CD4-positive, alpha-beta T cell treated with Interleukin-15 for 4 hours (primary cell): ENCODE results near the gene PAOX.
A peak's percentile ranks its signal among the peaks of the same experiment; 100 is the strongest.
"Not testable (repeated sequence)": the region's sequence is repeated elsewhere in the genome, so short reads cannot be mapped to it uniquely, and the experiment has no call there.

Experiments used
- DNase-seq: peaks from one replicate; pipeline ENCODE4 v3.0.0-alpha.2; 2020; ENCODE audit warnings: low spot score

Gene PAOX

GRCh38 chr10:133405844-133406527, 26.9 kb downstream of the PAOX start:
- no peak for DNase-seq

GRCh38 chr10:133411523-133412380, 32.7 kb downstream of the PAOX start:
- no peak for DNase-seq

GRCh38 chr10:133412381-133412711, 33.3 kb downstream of the PAOX start:
- no peak for DNase-seq

GRCh38 chr10:133414401-133414800, 35.3 kb downstream of the PAOX start:
- not testable (repeated sequence) for DNase-seq

GRCh38 chr10:133415752-133416151, 36.7 kb downstream of the PAOX start:
- DNase-seq: no peak

GRCh38 chr10:133418289-133418993, 39.4 kb downstream of the PAOX start:
- DNase-seq: no peak

GRCh38 chr10:133419211-133419950, 40.3 kb downstream of the PAOX start:
- no peak for DNase-seq

- DNase-seq: no peak
Measured at GRCh38 chr10:133420028-133420427, 41.0 kb downstream of the PAOX start.

- no peak for DNase-seq
Measured at GRCh38 chr10:133420579-133420978, 41.5 kb downstream of the PAOX start.

- no peak for DNase-seq
Measured at GRCh38 chr10:133421336-133422222, 42.5 kb downstream of the PAOX start.

- no peak for DNase-seq
Measured at GRCh38 chr10:133422223-133422806, 43.3 kb downstream of the PAOX start.

GRCh38 chr10:133422807-133423771, 44.0 kb downstream of the PAOX start:
- DNase-seq: no peak

GRCh38 chr10:133424102-133424501, 45.0 kb downstream of the PAOX start:
- DNase-seq: not testable (repeated sequence)

GRCh38 chr10:133424601-133425000, 45.5 kb downstream of the PAOX start, which contains the start of gene SPRN:
TSS of gene SPRN (minus strand) at chr10:133424625. CDS start at chr10:133423681, 944 bp downstream.
- not testable (repeated sequence) for DNase-seq

- not testable (repeated sequence) for DNase-seq
Measured at GRCh38 chr10:133429571-133429970, 50.5 kb downstream of the PAOX start.

- not testable (repeated sequence) for DNase-seq
Measured at GRCh38 chr10:133431888-133432613, 53.0 kb downstream of the PAOX start.

GRCh38 chr10:133432789-133433188, 53.7 kb downstream of the PAOX start:
- not testable (repeated sequence) for DNase-seq

GRCh38 chr10:133438711-133439273, 59.7 kb downstream of the PAOX start:
- peak; percentile 43 for DNase-seq
